ENCODE results near the gene MYRFL.
"Not testable (repeated sequence)": the region's sequence is repeated elsewhere in the genome, so short reads cannot be mapped to it uniquely, and the experiment has no call there.

MYRFL gene

GRCh38 chr12:69994086-69994485 is 169.1 kb downstream of the MYRFL start:
- not testable (repeated sequence) for DNase-seq

DNA sequence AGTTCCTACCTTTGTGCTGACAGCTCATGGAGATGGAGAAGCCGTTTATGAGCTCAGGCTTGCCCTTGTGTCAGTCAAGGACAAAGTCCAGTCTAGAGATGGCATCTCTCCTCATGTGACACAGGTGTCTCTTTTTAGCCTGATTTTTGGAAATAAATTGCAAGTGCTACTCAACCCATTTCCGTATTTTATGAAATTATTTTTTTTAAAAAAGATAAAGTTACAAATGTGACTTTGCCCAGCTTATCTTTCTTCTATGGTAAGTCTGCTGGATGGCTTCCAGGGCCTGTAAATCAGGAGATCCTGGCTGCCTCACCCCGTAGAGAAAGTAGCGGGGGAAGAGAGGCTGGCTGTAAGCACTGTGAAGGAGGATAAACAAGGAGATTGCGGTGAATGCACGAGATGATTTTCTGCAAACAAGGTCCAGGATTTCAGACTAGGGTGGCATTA is 169.7 kb downstream of the MYRFL start:
- no peak for DNase-seq

DNA sequence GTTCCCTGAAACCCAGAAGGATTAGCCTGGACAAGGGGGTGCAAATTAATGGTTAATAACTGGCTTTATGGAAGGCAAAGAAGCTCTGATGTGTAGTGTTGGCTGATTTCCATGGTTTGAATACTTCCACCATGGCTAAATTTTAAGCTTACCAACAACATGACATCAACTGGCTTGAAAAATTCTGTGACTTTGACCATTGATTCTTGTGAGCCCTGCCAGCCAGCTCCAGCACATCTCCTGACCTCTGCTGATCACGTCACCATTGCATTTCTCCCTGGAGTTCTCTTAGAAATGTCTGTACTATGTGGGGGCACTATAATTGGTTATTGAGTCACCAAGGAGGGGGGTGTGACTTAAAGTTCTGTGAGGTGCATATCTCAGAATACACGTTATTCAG is 171.2 kb downstream of the MYRFL start:
- DNase-seq, result no peak

DNA sequence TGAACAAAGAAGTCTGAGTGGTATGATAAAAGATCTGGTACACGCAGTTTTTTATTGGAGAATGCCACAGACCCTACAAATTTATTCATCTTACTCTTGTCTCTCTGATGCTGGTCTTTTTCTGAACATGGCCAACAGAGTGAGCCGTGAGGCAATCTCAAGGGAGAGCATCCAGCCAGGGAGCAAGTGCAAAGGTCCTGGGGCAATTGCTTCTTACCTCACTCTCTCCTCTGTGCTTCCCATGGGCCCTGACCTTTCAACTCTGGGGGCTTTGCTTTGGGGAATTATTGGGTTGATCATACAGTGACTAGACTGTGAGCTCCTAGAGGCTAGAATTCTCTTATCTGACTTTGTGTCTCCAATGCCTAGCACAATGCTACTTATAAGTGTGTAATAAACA is 171.7 kb downstream of the MYRFL start:
- no peak for DNase-seq

DNA sequence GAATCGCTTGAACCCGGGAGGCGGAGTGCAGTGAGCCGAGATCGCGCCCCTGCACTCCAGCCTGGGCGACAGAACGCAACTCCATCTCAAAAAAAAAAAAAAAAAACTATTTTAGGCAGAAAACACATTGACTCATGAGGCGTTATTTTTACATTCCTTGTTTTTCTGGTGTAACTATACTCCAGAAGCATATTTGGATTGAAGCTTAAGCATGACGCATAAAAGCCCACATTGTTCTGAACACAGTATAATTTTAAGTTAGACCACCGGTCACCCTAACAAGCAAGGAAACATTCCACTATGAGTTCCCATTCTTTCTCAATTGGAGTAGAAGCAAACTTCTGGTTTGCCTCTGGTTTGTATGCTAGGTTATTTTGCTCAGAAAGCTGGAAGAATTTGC is 173.0 kb downstream of the MYRFL start:
- DNase-seq, result no peak

- peak; percentile 32 for DNase-seq
Measured at GRCh38 chr12:69998922-69999321, 173.9 kb downstream of the MYRFL start.

DNA sequence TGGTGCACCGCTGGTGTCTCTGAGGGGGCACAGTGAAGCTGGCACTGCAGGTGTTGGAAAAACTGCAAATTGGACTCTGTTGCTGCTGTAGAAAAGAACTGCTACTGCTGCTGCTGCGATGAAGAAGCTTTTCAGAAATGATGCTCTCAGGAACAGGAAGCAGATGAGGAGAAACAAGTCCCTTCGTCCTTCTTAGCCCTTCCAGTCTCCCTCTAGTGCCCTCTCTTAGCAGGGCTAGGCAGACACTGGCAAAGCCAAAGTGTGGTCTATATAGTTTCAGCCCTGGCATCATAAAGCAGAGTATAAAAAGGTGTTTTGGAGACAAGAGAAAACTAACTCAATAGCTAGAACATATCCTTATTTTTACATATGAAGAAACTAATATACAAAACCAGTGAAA is 174.5 kb downstream of the MYRFL start:
- DNase-seq, result peak; percentile 54

DNA sequence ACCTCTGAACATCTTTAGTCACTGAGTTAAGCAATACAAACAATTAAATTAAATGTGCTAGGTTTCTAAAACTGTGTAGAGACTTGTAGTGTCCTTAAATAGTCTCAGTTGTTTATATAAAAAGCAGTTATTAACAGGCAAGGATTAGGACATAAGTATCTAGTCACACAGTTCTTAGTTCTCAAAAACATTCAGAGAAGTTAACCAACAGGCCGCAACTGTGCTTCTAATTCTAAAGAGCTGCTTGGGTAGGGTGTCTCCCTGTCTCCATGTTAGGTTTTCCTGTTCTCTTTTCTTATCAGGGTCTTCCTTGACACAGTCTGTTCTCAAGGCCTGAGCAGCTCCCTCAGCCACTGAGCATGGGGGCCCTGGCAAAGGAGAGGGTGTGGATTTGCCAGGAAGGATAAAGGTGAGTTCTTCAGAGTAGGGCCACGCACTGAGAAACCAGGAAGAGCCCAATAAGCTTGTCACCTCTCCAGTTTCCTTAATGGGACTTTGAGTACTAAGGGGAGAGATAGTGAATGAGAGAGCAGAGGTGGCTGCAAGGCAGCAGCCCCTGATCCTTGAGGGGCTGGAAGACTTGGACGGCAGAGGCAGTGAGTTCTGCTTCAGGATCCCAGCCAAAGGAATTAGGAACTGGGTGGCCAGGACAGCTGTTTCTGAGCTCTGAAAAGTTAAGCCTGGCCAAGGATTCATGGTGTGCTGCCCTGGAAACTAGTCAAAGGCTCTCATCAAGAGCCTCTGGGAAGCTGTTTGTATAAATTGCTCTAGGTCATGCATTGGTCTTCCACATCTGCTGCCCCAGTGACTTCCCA is 177.3 kb downstream of the MYRFL start:
- DNase-seq, result no peak

- DNase-seq, result no peak
Measured at GRCh38 chr12:70002912-70003255, 177.9 kb downstream of the MYRFL start.

- DNase-seq, result no peak
Measured at GRCh38 chr12:70005864-70006618, 181.0 kb downstream of the MYRFL start.

DNA sequence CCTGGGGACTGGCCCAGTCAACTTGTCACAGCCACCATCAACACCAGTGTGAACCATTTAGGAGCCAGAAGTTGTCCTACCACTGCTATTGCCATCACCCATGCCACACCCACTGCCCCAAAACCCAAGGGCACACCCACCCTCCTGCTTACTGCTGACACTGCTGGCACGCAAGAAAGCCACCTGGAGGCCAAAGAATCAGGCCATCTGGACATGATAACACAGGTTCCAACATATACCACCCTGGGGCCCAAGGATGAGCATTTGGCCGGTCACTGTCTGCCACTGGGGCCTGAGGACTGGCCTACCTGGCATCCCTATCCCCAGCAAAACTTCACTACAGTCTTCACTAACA is 181.6 kb downstream of the MYRFL start:
- no peak for DNase-seq

DNA sequence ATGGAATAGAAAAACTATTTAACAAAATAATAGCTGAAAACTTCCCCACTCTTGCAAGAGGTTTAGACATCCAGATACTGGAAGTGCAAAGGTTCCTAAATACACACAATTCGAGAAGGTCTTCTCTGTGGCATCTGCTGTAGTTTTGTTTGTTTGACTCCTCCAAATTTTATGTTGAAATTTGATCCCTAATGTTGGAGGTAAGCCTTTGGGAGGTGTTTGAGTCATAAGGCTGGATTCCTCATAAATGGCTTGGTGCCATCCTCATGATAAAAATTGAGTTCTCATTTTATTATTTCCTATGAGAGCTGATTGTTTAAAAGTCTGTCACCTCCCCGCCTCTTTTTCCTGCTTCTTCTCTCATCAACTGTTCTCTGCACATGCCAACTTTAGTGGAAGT is 182.7 kb downstream of the MYRFL start:
- no peak for DNase-seq

Data from COR-L47 (cell line).